ENCODE results near the gene G6PC3. TPM values are rescaled to one million over a fixed set of nuclear protein-coding genes. Genes with fewer than 3 reads are reported as not detected.
"Not testable (repeated sequence)": the region's sequence is repeated elsewhere in the genome, so short reads cannot be mapped to it uniquely, and the experiment has no call there.

The G6PC3 gene
- total RNA-seq, 1 donor from 2014 or later, result 37.5 TPM

- no peak overlapping the region for H3K4me3 ChIP-seq (ENCODE audit: low read depth, low read length)
These were observed 24.3 kb downstream of the G6PC3 start for GRCh38 chr17:44094701-44095387.

GRCh38 chr17:44095388-44095646 lies 24.8 kb downstream of the G6PC3 start:
- Histone ChIP-seq H3K36me3 (ENCODE audit: control insufficient read depth, insufficient read depth, low read length) (no peaks in the 10 kb centered on the region), H3K4me3 (ENCODE audit: low read depth, low read length) (no peak overlapping the region), H3K27me3 (ENCODE audit: control insufficient read depth, insufficient read depth, low read length) (no peaks in the 10 kb centered on the region)
- DNase-seq (ENCODE audit: low read depth), result no peak
- TF ChIP-seq CTCF (IDR thresholded peaks at IDR 0.05; ENCODE audit: insufficient read depth, low read length, poor library complexity, severe bottlenecking), result no peak

More at GRCh38 chr17:44094701-44095387, 24.3 kb downstream of the G6PC3 start:
- Histone ChIP-seq H3K36me3 (ENCODE audit: control insufficient read depth, insufficient read depth, low read length) (no peaks in the 10 kb centered on the region), H3K27me3 (ENCODE audit: control insufficient read depth, insufficient read depth, low read length) (no peaks in the 10 kb centered on the region)
- no peak for TF ChIP-seq CTCF (IDR thresholded peaks at IDR 0.05; ENCODE audit: insufficient read depth, low read length, poor library complexity, severe bottlenecking)
- DNase-seq (ENCODE audit: low read depth), result no peak

GRCh38 chr17:44095647-44096496 lies 25.3 kb downstream of the G6PC3 start:
- H3K36me3 ChIP-seq (ENCODE audit: control insufficient read depth, insufficient read depth, low read length), result no peaks in the 10 kb centered on the region
- H3K4me3 ChIP-seq (ENCODE audit: low read depth, low read length), result peak overlapping the region; percentile 5
- H3K27me3 ChIP-seq (ENCODE audit: control insufficient read depth, insufficient read depth, low read length), result no peaks in the 10 kb centered on the region
- DNase-seq (ENCODE audit: low read depth), result peak; percentile 60
- peak; percentile 27 for TF ChIP-seq CTCF (IDR thresholded peaks at IDR 0.05; ENCODE audit: insufficient read depth, low read length, poor library complexity, severe bottlenecking)

GRCh38 chr17:44097110-44097958 lies 26.8 kb downstream of the G6PC3 start:
- DNase-seq (ENCODE audit: low read depth), result no peak
- Histone ChIP-seq H3K27me3 (ENCODE audit: control insufficient read depth, insufficient read depth, low read length) (no peaks in the 10 kb centered on the region), H3K4me3 (ENCODE audit: low read depth, low read length) (no peak overlapping the region), H3K36me3 (ENCODE audit: control insufficient read depth, insufficient read depth, low read length) (no peaks in the 10 kb centered on the region)
- no peak for TF ChIP-seq CTCF (IDR thresholded peaks at IDR 0.05; ENCODE audit: insufficient read depth, low read length, poor library complexity, severe bottlenecking)

- DNase-seq (ENCODE audit: low read depth); H3K4me3 ChIP-seq (ENCODE audit: low read depth, low read length); H3K36me3 ChIP-seq (ENCODE audit: control insufficient read depth, insufficient read depth, low read length): not testable (repeated sequence)
These were observed 31.3 kb downstream of the G6PC3 start for GRCh38 chr17:44101858-44102257.

More at GRCh38 chr17:44101858-44102257, 31.3 kb downstream of the G6PC3 start:
- not testable (repeated sequence) for H3K27me3 ChIP-seq (ENCODE audit: control insufficient read depth, insufficient read depth, low read length)

All from kidney epithelial cell (primary cell).